SW 1271 (cell line): Measurements from ENCODE around the gene KCNB1.
"Not testable (repeated sequence)": the region's sequence is repeated elsewhere in the genome, so short reads cannot be mapped to it uniquely, and the experiment has no call there.

Source experiments
- DNase-seq, 2 experiments: peaks; one replicate each; lab custom pipeline; 2025; lab: John Stamatoyannopoulos, UW

The KCNB1 gene

GRCh38 chr20:49435639-49436038 lies 46.8 kb downstream of the KCNB1 start:
- DNase-seq, result no peak

GRCh38 chr20:49433333-49433732 lies 49.1 kb downstream of the KCNB1 start:
- DNase-seq, result no peak

DNA sequence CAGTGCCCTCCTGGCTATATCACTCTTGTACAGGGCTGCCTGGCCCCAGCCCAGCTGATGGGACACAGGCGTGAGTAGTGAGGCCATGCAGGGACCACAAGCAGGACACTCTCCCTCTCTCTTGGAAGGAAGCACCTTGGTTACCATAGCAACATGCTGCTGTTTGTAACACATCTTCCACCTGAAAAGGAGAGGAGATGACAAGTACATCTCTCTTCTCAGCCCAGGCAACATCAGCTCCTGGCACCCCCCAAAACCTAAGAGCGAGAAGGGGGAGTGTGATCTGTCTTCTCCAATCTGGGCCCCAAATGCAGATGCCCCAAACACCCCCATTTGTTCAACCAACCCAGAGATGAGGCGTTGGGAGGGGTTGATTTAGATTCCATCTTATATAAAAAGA lies 49.9 kb downstream of the KCNB1 start:
- DNase-seq, result no peak

DNA sequence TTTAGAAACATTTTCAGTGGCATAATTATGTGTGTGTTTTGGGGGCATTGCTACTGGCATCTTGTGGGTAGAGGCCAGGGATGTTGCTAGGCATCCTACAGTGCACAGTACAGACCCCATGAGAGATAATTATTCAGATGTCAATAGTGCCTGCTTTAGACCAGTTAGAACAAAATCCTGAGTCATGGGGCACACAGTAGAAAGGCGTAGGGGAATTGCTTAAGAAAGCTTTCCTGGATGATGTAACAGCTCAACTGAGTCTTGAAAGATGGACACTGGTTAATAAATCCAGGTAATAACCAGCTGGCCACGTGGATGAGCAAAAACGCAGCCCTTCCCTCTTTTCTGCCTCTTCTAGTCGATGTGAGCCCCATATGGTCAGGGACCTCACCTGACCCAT lies 51.1 kb downstream of the KCNB1 start:
- DNase-seq, result no peak

GRCh38 chr20:49430320-49430719 lies 52.1 kb downstream of the KCNB1 start:
- DNase-seq, result no peak

GRCh38 chr20:49427751-49428518 lies 54.5 kb downstream of the KCNB1 start:
- no peak for DNase-seq

GRCh38 chr20:49426873-49427272 lies 55.6 kb downstream of the KCNB1 start:
- no peak for DNase-seq

GRCh38 chr20:49426395-49426794 lies 56.1 kb downstream of the KCNB1 start:
- no peak for DNase-seq

- DNase-seq, result no peak
Measured at GRCh38 chr20:49424536-49424935, 57.9 kb downstream of the KCNB1 start.

- no peak for DNase-seq
Measured at GRCh38 chr20:49422161-49422560, 60.3 kb downstream of the KCNB1 start.

GRCh38 chr20:49420811-49421295 lies 61.6 kb downstream of the KCNB1 start:
- DNase-seq, result no peak

- DNase-seq, result no peak
Measured at GRCh38 chr20:49420292-49420691, 62.2 kb downstream of the KCNB1 start.

DNA sequence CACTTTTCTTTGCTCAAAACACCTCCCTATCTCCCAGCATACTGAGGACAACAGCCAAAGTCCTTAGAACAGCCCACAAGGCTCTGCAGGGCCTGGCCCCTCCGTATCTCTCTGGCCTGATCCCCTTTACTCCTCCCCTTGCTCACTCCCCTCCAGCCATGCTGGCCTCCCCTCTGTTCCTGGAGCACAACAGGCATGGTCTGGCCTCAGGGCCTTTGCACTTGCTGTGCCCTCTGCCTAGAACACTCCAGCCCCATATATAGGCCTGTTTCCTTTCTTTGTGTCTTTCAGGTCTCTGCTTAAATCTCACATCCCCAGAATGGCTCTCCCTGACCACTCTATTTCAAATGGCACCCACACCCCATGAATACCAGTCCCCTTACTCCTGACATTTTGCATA lies 62.7 kb downstream of the KCNB1 start:
- no peak for DNase-seq

DNA sequence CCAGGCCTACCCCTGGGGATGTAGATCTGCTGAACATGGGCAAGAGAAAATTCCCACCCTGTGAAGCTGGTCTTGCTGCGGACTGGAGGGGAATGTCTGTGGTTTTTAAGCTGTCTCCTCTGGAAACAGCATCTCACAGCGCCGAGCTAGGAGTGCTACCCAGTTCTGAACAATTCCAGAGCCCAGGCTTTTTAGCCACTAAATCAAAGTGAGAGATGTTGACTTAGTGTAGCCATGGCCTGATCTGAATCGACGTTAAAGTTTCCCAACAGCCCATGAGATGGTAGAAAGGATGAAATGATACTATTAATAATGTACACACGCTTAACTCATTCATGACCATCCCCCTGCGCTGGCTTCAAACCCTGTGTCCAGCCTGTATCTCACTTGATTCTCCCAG lies 63.7 kb downstream of the KCNB1 start:
- DNase-seq, result no peak

- DNase-seq, result no peak
Measured at GRCh38 chr20:49417843-49418555, 64.5 kb downstream of the KCNB1 start.

DNA sequence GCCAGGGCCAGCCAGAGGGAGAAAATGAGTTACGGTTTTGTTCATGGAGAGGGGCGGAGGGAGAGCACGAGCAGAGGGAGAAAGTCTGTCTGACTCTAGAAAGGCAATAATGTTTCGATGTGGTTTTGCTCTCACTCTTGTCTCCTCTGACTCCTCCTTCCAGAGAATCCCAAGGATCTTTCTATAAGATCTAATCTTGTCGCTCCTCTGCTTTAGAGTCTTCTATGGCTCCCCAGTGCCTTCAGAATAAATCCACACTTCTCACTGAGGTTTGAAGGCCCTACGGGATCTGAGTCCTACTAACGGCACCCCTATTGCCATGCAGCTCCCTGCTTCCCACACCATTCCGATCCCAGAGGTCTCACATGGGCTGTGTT lies 66.8 kb downstream of the KCNB1 start:
- no peak for DNase-seq

DNA sequence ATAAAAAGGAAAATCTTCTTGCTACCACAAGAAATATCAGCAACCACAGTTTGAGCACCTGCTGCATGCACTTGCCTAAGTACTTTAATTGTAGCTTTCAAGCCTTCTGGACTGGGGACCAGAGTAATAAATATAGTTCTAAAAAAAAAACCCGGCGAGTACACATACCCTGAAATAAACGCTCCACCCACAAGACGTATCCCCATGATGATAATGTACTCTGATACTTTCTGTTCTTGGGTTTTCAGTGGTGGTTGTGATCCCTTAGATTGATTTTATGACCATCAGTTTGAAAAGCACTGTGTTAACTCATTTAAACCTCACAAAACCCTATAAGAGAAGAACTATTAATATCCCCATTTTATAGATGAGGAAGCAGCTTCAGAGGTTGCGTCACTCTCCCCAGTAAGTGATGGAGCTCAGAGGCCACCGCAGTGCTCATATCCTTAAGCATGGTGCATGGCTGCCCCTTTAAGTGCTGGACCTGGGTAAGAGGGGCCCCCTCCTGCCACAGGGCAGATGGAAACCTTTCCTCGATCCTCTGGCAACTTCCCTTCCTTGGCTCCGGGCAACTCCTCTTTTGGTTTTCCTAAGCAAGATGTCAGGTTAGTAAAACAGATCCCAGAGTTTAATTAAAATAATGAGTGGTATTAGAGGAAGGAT lies 67.3 kb downstream of the KCNB1 start:
- DNase-seq, result no peak

DNA sequence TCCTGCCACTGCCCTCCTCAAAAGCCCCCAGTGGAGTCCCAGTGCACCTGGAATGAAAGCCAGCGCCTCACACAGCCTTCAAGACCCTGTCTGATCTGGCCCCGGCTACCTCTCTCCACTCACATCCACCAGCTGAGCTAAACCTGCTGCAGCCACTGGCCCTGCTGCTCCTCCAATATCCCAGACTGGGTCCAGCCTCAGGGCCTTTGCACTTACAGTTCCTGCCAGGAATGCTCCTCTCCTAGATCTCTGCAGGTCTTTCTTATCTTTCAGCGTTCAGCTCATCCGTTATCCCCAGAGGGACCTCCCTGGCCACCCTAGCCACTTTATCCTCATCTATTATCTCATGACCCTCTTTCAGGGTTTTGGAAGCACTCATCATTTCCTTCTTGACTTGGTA lies 68.8 kb downstream of the KCNB1 start:
- DNase-seq, result no peak

DNA sequence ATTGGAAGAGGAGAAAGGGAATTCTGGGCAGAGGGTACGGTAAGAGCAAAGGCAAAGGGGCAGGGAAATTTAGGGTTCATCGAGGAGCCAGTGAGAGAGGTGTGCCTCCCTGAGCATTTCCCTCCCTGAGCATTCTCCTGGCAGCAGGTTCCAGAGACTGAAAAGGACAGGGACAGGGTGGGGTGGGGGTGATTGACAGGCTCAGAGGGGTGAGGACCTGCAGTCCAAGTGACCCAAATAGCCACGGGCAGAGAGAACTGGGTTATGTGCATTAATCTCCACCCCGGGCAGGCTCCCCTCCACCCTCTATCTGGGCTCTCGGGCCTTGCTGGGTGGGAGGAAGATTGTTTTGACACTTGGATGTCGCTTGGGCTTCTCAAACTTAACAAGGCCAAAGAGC lies 69.5 kb downstream of the KCNB1 start:
- DNase-seq, result no peak

GRCh38 chr20:49412254-49412653 lies 70.2 kb downstream of the KCNB1 start:
- DNase-seq, result no peak

GRCh38 chr20:49411221-49411925 lies 71.1 kb downstream of the KCNB1 start:
- DNase-seq, result no peak

DNA sequence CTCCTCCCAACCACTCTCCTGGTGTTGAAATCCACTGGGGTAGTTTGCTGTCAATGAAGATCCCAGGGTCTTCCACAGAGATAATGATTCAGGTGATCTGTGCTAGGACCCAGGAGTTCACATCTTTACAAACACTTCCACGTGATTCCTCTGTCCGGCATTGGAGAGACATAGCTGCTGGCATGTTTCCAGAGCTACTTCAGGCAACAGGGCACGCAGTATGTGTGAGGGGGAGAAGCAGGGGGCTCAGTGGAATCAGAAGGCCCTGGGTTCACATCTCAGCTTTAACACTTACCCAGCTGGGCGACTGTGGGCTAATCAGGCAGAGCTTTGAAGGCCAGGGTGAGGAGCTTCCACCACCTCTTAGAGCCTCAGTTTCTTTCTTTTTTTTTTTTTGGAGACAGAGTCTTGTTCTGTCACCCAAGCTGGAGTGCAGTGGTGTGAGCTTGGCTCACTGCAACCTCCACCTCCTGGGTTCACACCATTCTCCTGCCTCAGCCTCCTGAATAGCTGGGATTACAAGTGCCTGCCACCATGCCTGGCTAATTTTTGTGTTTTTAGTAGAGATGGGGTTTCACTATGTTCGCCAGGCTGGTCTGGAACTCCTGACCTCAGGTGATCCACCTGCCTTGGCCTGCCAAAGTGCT lies 72.4 kb downstream of the KCNB1 start:
- not testable (repeated sequence) for DNase-seq
